ENCODE measurements around the gene ARHGAP24. TPM values are rescaled to one million over a fixed set of nuclear protein-coding genes. Genes with fewer than 3 reads are reported as not detected.

The ARHGAP24 gene
- total RNA-seq, 2 donors from 2014 or later = 4.2 to 5.2 TPM

DNA sequence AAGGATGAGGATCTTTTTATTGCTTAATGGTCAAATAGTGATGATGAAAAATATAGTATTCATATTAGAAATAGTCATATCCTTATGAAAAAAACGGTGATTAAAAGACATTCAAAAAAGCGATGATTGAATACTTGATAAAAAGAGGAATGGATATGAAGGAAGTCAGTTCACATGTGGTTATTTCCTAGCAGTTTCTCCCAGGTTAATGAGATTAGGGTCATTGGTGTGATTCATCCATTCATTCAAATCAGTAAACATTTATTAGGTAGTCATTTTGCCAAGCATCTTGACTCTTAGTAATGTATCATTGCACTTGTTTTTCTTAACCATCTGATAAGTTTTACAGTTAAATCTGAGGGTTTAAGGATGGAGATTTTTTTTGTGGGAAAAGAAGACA is 294.1 kb downstream of the ARHGAP24 start:
- no peak overlapping the region for H3K9ac ChIP-seq (ENCODE audit: low read depth in 2 of 2, low read length in 2 of 2)
- TF ChIP-seq, protein P1, sequence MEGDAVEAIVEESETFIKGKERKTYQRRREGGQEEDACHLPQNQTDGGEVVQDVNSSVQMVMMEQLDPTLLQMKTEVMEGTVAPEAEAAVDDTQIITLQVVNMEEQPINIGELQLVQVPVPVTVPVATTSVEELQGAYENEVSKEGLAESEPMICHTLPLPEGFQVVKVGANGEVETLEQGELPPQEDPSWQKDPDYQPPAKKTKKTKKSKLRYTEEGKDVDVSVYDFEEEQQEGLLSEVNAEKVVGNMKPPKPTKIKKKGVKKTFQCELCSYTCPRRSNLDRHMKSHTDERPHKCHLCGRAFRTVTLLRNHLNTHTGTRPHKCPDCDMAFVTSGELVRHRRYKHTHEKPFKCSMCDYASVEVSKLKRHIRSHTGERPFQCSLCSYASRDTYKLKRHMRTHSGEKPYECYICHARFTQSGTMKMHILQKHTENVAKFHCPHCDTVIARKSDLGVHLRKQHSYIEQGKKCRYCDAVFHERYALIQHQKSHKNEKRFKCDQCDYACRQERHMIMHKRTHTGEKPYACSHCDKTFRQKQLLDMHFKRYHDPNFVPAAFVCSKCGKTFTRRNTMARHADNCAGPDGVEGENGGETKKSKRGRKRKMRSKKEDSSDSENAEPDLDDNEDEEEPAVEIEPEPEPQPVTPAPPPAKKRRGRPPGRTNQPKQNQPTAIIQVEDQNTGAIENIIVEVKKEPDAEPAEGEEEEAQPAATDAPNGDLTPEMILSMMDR (IDR thresholded peaks at IDR 0.05) = no peak

DNA sequence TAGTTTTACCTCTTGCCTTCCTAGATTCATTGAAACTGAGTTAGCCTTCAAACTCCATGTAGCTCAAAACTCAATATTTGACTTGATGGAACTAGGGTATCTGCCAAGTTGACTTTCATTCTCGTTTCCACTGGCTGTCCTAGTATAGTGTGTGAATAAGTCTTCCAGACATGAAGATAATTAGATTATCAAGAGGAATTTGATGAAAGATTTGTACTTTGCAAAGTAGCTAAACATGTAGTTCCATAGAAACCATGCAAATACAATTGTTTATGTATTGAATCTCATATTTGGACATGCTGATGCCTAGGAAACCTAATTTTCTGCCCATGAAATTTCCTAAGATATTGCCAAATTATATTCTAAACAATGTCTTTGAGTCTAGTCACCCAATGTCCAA is 297.5 kb downstream of the ARHGAP24 start:
- Histone ChIP-seq H3K27ac (no peak overlapping the region), H3K4me1 (no peaks in the 10 kb centered on the region), H3K9me3 (no peaks in the 10 kb centered on the region), H3K27me3 (no peaks in the 10 kb centered on the region), H3K9ac (ENCODE audit: low read depth in 2 of 2, low read length in 2 of 2) (no peak overlapping the region), H3K36me3 (no peaks in the 10 kb centered on the region), H3K4me3 (no peak overlapping the region)
- no peak for DNase-seq
- intact Hi-C loops (cut with DNase I) = no loop called here
- TF ChIP-seq, protein P1 (IDR thresholded peaks at IDR 0.05) = no peak

More for the DNA sequence above, 294.1 kb downstream of the ARHGAP24 start:
- no peaks in the 10 kb centered on the region for H3K4me1 ChIP-seq
- DNase-seq = no peak
- no peak overlapping the region for H3K27ac ChIP-seq
- no peaks in the 10 kb centered on the region for H3K36me3 ChIP-seq
- intact Hi-C loops (cut with DNase I) = no loop called here
- H3K9me3 ChIP-seq = no peaks in the 10 kb centered on the region
- H3K27me3 ChIP-seq = no peaks in the 10 kb centered on the region
- H3K4me3 ChIP-seq = no peak overlapping the region

DNA sequence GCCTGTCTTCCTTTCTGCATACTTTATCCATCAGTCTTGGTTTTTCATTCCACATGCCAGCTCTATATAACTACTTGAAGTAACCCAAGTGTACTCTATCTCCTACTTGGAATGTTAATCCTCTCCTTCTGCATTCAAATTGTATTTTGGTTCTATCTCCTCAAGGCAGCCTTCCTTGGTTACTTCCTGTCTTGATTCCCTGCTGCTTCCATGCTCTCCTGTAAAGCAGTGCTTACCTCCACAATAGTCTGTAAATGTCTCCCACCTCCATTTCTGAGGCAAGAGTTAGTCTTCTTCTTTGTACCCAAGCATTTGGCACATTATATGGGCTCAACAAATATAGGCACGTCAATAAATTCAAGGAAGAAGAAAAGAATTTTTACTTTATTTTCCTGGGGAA is 298.4 kb downstream of the ARHGAP24 start:
- H3K4me1 ChIP-seq = no peaks in the 10 kb centered on the region
- TF ChIP-seq, protein P1 (IDR thresholded peaks at IDR 0.05) = no peak
- no peaks in the 10 kb centered on the region for H3K9me3 ChIP-seq
- no peaks in the 10 kb centered on the region for H3K36me3 ChIP-seq
- intact Hi-C loops (cut with DNase I) = no loop called here
- no peak for DNase-seq
- H3K27me3 ChIP-seq = no peaks in the 10 kb centered on the region
- H3K9ac ChIP-seq (ENCODE audit: low read depth in 2 of 2, low read length in 2 of 2) = no peak overlapping the region
- H3K27ac ChIP-seq = no peak overlapping the region
- H3K4me3 ChIP-seq = no peak overlapping the region

DNA sequence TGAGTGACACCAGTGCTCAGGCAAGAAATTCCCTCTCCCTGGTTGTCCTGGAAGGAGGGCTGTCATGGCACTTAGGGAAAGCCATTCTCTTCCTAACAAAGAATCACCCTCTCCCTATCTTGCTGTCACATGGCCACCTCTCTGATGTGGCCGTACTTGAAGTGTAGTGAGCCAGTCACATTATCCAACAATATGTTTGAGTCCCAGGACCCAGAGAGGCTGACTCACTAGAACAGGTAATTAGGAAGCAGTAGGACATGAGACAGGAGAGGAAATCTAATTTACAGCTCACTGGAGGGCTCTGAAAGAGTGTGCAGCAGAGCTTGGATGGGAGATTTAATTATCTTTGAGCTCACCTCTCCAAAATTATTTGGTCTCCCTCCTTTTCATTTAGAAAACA is 299.1 kb downstream of the ARHGAP24 start:
- Histone ChIP-seq H3K9me3 (no peaks in the 10 kb centered on the region), H3K27ac (no peak overlapping the region), H3K9ac (ENCODE audit: low read depth in 2 of 2, low read length in 2 of 2) (no peak overlapping the region), H3K27me3 (no peaks in the 10 kb centered on the region), H3K36me3 (no peaks in the 10 kb centered on the region), H3K4me3 (no peak overlapping the region), H3K4me1 (no peaks in the 10 kb centered on the region)
- TF ChIP-seq, protein P1 (IDR thresholded peaks at IDR 0.05) = no peak
- intact Hi-C loops (cut with DNase I) = no loop called here
- no peak for DNase-seq

DNA sequence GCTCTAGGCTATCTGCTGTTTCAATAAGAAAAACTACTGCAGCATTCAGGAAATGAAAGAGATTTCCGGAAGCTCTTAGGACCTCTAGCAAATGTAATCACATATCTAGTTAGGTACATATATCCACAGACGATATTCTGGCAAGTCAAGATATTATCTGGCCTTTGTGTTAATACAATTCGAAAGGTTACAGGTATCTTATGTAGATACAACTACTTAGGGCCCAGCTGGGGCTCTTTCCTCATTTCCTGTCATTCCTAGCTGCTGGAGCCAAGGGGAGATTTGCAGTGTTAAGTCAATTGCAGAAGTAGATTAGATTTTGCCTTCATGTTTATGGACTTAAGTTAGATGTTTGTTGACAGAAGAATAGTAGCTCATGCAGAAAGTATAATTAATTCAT is 299.5 kb downstream of the ARHGAP24 start:
- intact Hi-C loops (cut with DNase I) = no loop called here
- TF ChIP-seq, protein P1 (IDR thresholded peaks at IDR 0.05) = no peak
- no peaks in the 10 kb centered on the region for H3K9me3 ChIP-seq
- no peak overlapping the region for H3K27ac ChIP-seq
- no peak for DNase-seq
- no peaks in the 10 kb centered on the region for H3K36me3 ChIP-seq
- no peaks in the 10 kb centered on the region for H3K27me3 ChIP-seq
- H3K4me3 ChIP-seq = no peak overlapping the region
- H3K9ac ChIP-seq (ENCODE audit: low read depth in 2 of 2, low read length in 2 of 2) = no peak overlapping the region
- no peaks in the 10 kb centered on the region for H3K4me1 ChIP-seq

DNA sequence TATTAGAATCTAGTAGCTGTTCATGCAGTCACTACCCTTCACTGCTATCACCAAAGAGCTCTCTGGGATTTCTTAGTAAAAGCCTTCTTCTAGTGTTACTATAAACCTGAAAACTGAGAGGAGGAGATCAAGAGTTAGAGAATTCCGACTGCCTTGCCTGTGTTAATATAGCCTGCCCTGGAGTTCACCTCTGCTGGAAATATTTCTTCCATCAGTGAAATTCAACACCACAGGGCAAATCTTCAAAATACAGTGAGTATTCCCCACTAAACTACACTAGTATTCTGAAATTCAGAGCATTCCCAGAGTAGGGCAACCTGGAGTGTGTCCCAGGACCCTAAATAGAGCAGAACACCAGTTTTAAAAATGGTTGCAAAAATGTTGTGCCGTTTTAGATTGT is 301.1 kb downstream of the ARHGAP24 start:
- Histone ChIP-seq H3K27ac (no peak overlapping the region), H3K4me3 (no peak overlapping the region), H3K9me3 (no peaks in the 10 kb centered on the region), H3K9ac (ENCODE audit: low read depth in 2 of 2, low read length in 2 of 2) (no peak overlapping the region), H3K4me1 (no peaks in the 10 kb centered on the region), H3K27me3 (no peaks in the 10 kb centered on the region), H3K36me3 (no peaks in the 10 kb centered on the region)
- no peak for DNase-seq
- TF ChIP-seq, protein P1 (IDR thresholded peaks at IDR 0.05) = no peak
- intact Hi-C loops (cut with DNase I) = no loop called here

Measured in colonic mucosa (tissue), 4 donors.